Measurements from ENCODE around the gene PCID2.

Gene PCID2

GRCh38 chr13:113129921-113130750 is 78.3 kb downstream of the PCID2 start:
- DNase-seq (ENCODE audit: low read depth in 4 of 4, low spot score in 1 of 4), result no peak

- DNase-seq (ENCODE audit: low read depth in 4 of 4, low spot score in 1 of 4), result no peak
These were observed 79.0 kb downstream of the PCID2 start for GRCh38 chr13:113129480-113129879.

Measured in stimulated activated CD4-positive, alpha-beta T cell treated with anti-CD3 and anti-CD28 coated beads, Interleukin-1b, Interleukin-23, amount 100 ng/mL, for 24 hours (primary cell).